ENCODE data around the gene WIF1.
A peak's percentile ranks its signal among the peaks of the same experiment; 100 is the strongest.

The WIF1 gene, protein sequence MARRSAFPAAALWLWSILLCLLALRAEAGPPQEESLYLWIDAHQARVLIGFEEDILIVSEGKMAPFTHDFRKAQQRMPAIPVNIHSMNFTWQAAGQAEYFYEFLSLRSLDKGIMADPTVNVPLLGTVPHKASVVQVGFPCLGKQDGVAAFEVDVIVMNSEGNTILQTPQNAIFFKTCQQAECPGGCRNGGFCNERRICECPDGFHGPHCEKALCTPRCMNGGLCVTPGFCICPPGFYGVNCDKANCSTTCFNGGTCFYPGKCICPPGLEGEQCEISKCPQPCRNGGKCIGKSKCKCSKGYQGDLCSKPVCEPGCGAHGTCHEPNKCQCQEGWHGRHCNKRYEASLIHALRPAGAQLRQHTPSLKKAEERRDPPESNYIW

DNA sequence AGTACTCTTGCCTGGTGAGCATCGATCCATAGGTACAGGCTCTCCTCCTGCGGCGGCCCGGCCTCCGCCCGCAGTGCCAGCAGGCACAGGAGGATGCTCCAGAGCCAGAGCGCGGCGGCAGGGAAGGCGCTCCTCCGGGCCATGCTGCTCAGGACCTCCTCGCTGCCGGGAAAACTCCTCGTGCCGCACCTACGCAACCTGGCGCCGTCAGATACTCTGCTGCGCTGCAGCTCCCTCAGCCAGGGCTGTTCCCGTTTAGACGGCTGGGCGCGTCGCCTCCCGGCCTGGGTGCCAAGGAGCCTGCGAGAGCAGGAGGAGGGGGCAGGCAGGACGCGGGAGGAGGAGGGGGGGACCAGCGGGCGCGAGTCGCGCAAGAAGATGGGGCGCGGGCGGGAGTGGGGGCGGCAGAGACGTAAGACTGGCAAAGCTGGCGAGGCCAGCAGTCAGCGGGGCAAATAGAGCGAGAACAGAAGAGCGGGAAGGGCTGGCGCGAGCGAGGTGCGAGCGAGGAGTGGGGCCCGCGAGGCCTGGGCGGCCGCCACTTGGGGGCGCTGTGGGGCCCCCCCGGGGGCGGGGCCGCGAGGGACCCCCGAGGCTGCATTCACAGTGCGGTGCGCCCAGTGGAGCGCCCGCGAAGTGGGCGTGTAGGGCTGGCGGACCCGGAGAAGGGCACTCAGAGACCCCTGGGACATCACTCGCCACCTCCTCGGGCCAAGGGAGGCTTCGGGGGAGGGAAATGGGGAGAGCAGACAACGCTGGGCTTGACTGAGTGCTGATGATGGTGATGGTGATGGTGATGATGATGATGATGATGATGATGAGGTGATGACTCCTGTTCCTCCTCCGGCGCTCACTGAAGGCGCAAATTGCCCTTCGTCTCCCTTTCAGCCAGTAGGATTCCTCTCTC is at the start of gene WIF1:
TSS of gene WIF1 (minus strand) at position 257 of the 907 bp plus-strand sequence. CDS start at position 143, 114 bp downstream.
- DNase-seq = peak in 38 of 58 donors; percentile 4 to 63 (median 23)

DNA sequence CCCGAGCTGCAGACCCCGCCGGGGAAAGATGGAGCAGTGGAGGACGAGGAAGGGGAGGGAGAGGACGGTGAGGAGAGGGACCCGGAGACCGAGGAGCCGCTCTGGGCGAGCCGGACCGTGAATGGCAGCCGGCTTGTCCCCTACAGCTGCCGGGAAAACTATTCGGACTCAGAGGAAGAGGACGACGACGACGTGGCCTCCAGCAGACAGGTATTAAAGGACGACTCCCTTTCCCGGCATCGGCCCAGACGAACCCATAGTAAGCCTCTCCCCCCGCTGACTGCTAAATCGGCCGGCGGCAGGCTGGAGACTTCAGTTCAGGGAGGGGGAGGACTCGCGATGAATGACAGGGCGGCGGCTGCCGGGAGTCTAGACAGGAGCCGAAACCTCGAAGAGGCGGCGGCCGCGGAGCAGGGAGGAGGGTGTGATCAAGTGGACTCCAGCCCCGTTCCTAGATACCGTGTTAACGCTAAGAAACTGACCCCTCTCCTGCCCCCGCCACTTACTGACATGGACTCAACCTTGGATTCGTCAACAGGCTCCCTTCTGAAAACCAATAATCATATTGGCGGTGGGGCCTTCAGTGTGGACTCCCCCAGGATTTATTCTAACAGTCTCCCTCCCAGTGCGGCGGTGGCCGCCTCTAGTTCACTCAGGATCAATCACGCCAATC is 49.2 kb upstream of the WIF1 start:
- peak in 52 of 58 donors; percentile 4 to 59 (median 39) for DNase-seq

DNA sequence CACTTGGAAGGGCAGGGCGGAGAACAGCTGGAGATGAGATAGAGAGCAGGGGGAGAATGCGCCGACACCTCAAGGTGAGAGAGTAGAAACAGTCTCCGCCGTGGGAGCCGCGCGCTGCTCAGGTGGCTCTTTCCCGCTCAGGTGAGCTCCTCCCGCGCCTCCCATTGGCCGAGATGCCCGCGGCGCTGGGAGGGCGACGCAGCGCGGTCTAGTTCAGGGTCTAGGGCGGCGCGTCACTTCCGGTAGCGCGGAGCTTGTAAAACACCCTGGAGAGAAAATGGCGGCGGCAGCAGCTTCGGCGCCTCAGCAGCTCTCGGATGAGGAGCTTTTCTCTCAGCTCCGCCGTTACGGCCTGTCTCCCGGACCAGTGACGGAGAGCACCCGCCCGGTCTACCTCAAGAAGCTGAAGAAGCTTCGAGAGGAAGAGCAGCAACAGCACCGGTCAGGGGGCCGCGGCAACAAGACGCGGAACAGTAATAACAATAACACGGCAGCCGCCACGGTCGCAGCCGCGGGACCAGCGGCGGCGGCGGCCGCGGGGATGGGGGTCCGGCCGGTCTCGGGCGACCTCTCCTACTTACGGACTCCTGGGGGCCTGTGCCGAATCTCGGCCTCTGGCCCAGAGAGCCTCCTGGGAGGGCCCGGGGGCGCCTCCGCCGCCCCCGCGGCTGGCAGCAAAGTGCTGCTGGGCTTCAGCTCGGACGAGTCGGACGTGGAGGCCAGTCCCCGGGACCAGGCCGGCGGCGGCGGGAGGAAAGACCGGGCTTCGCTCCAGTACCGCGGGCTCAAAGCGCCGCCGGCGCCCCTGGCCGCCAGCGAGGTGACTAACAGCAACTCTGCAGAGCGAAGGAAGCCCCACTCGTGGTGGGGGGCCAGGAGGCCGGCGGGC is 48.5 kb upstream of the WIF1 start, which contains the start of gene LEMD3:
TSS of gene LEMD3 (plus strand) at position 264 of the 889 bp plus-strand sequence. CDS start at position 278, 14 bp downstream.
- peak; percentile 40 to 96 (median 86) for DNase-seq

DNA sequence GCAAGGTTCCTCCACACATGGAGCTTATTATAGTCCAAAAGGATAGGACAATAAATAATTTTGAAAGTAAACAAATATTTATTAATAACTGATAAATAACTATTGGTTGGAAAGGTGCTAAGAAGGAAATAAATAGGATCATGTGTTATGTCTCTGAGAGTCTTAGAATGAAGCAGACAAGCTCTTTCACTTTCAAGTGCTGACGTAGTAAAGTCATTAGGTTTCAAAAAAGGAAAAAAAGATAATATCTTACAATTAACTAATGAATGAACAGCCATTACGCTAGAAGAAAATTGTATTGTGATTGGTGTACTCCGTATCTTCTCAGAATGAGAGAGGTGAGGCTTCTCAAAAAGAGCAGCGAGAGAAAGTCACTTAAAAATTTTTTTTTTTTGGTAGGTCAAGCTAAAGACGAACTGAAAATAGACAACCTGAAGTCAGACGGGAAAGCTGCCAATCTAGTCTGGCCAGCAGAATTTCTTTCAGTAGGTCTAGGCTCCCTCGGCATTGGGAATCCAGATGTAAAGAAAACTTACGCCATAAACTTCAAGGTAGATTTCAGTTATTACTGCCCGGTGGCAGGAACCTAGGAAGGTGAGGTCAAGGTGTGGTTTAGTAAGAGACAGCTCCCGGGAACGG is 47.7 kb upstream of the WIF1 start:
- DNase-seq = peak in 2 of 58 donors; percentile 23 to 41

DNA sequence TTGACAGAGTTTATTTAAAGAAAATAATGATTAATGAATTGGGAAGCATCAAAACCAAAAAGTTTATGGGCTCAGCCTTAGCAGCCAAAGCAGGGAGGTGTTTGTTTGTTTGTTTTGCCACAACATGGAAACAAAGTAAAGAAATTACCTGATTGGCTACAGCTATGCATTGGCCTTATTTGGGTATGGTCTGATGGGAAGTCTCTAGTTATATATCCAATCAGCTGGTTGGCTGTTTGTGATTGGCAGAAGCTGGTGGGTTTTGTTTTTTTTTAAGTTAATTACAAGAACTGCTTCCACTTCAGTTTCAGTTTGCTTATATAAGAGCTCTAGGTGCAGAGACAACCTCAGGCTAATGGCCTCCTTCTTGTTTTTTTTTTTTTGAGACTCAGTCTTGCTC is 43.7 kb upstream of the WIF1 start:
- no peak for DNase-seq

- no peak for DNase-seq
Measured at GRCh38 chr12:65164244-65164643, 43.1 kb upstream of the WIF1 start.

DNA sequence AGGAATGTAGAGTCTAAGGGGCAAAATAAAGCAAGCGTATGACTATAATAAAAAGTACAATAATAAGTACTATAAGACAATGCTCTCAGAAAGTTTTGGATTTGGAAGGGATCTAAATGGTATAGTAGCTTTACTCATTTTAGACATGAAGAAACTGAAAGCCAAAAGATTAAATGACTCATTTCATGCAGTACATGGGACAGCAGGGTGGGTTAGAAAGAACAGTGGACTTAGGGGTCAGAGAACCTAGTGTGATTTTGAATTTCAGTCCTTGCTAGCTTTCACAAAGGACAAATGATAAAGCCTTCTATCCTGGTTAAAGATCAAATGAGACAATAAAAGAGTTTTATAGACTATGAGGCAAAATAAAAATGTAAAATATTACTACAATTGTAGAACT is 41.5 kb upstream of the WIF1 start:
- DNase-seq = no peak

GRCh38 chr12:65157091-65157490 is 36.0 kb upstream of the WIF1 start:
- no peak for DNase-seq

DNA sequence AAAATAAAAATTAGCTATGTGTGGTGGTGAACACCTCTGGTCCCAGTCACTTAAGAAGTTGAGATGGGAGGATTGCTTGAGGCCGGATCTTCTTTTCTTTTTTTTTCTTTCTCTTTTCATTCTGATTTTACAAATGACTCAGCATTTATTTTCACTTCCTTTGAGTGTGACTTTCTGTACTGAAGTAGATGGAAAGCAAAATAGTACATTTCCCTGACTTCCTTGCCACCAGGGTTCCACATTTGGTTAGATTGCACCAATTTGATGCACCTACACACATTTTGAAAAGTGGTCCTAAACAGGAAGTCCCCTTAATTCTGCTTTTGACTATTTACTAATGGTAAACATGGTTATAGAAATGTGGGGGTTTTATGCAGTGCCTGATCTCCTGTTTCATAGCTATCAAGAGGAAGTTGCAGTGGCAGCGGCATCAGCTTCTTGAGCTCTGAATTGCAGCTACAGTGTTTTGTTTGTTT is 35.3 kb upstream of the WIF1 start:
- DNase-seq = no peak

GRCh38 chr12:65155784-65156183 is 34.7 kb upstream of the WIF1 start:
- DNase-seq = no peak

DNA sequence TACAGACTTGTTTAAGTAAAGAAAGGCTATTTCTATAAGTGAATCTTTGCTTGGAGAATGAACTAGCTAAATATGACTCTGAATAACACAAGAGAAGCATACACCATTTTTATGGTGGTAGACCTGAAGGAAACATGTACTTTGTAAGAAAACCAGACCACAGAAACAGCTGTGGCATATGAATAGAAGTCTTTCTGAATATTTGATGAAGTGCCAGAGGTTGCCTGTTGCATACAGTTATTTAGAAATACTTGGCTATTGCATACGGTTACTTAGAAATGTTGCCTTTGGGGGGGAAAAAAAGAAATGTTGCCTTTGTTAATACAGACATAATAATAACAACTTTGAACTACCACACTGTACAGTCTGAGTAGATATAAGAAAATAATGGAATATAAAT is 31.5 kb upstream of the WIF1 start:
- no peak for DNase-seq

- no peak for DNase-seq
Measured at GRCh38 chr12:65152012-65152411, 30.9 kb upstream of the WIF1 start.

DNA sequence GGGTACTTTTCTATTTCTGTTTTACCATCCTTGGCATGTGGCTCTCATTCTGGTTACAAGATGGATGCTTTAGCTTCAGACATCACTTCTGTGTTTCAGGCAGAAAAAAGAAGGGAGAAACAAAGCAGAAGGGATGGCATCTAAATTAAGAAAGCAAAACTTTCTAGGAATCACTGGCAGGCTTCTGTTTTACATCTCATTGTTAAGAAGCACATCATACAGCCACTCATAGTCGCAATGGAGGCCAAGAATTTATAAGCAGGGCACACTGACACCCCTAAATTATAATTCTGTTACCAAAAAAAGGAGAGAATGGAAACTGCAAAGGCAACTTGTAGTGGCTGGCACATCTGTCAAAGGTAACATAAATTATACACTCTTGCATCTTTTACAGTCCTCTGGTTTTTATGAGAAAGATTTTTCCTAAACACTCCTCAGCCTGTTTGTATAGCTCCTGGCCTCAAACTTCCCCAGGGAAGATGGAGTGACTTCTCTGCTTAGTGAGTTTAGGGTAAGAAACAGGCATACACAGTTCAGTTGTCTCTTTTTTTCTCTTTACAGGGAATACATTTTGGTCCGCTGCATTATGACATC is 26.3 kb upstream of the WIF1 start:
- no peak for DNase-seq

DNA sequence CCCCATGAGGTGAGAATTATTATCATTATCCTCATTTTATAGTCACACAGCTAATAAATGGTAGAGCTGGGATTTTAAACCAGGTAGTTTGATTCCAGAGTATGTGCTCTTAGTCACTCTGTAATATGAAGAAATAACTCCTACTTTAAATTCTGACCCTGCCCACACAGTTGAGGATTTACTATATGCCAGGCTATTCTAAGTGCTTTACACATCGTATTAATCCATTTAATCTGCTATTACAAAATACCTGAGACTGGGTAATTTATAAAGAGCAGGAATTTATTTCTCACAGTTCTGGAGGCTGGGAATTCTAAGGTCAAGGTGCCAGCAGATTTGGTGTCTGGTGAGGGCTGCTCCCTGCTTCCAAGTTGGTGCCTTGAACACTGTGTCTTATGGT is 19.6 kb upstream of the WIF1 start:
- no peak for DNase-seq

- no peak for DNase-seq
Measured at GRCh38 chr12:65139389-65139788, 18.3 kb upstream of the WIF1 start.

DNA sequence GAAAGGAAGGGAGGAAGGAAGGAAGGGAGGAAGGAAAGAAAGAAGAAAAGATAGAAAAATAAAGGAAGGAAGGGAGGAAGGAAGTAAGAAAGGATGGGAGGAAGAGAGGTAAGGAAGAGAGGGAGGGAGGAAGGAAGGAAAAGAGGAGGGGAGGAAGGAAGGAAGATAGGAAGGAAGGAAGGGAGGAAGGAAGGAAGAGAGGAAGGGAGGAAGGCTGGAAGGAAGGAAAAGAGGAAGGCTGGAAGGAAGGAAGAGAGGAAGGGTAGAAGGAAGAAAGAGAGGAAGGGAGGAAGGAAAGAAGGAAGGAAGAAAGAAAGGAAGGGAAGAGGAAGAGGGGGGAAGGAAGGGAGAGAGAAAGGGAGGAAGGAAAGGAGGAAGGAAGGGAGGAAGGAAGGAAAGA is 12.8 kb upstream of the WIF1 start:
- DNase-seq = no peak

- DNase-seq = no peak
Measured at GRCh38 chr12:65126482-65126881, 5.4 kb upstream of the WIF1 start.

DNA sequence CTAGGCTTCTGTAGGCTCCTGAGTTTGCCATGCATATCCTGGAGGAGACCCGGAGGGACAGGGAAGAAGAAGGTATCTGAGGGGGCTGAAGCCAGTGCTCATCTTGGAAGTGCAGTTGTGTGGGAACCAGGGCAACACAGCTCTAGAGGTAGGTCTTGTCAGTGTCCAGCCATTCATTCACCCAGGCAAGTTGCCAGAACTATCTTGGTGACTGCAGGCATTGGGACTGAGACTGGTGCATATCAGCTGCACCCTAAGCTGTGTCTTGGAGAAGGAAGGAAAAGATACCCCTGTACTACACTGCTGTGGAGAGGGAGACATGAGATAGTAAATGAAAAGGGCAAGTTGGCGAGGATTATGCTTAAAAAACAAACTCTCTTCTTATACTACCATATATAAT is 4.9 kb upstream of the WIF1 start:
- DNase-seq = no peak

DNA sequence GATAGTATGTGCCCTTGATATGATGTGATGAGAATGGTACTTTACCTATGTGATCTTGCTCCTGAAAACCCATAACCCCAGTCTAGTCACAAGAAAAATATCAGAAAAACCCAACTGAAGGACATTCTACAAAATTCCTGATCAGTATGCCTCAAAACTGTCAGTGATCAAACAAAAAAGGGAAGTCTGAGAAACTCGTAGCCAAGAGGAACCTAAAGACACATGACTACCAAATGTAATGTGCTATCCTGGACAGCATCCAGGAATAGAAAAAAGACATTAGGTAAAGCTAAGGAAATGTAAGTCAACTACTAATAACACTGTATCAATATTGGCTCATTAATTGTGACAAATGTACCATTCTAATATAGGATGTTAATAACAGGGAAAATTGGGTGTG is 4.1 kb upstream of the WIF1 start:
- DNase-seq = no peak

All from anterior cingulate cortex (tissue), 58 donors.